Effector memory CD4-positive, alpha-beta T cell (primary cell): ENCODE results near the gene FAM13C.

Experiments
- DNase-seq, 3 donors: peaks; one replicate each; pipeline ENCODE4 v3.0.0-alpha.2; 2020
- H3K27ac ChIP-seq: 2 replicates; pipeline ENCODE4 v1.7.0; 2013; ENCODE audit warnings: mild to moderate bottlenecking, low read length, moderate library complexity; ENCODE audit not compliant: insufficient read depth, poor library complexity, severe bottlenecking
- H3K27me3 ChIP-seq: replicated peaks from 2 replicates; pipeline ENCODE4 v1.7.0; 2013; ENCODE audit warnings: mild to moderate bottlenecking, low read length; ENCODE audit not compliant: insufficient read depth, control insufficient read depth, poor library complexity, severe bottlenecking
- H3K36me3 ChIP-seq: 2 replicates; pipeline ENCODE4 v1.7.0; 2013; ENCODE audit warnings: mild to moderate bottlenecking, low read length, moderate library complexity; ENCODE audit not compliant: control insufficient read depth, insufficient read depth
- H3K4me1 ChIP-seq: 2 replicates; pipeline ENCODE4 v1.7.0; 2013; ENCODE audit warnings: low read length, mild to moderate bottlenecking; ENCODE audit not compliant: control insufficient read depth, insufficient read depth, poor library complexity, severe bottlenecking
- H3K4me3 ChIP-seq: 2 replicates; pipeline ENCODE4 v1.7.0; 2013; ENCODE audit warnings: low read length, low read depth, mild to moderate bottlenecking; ENCODE audit not compliant: insufficient read depth, poor library complexity, severe bottlenecking
- H3K9me3 ChIP-seq: 2 replicates; pipeline ENCODE4 v1.7.0; 2013; ENCODE audit warnings: mild to moderate bottlenecking, low read length, moderate library complexity; ENCODE audit not compliant: control insufficient read depth

Gene FAM13C

GRCh38 chr10:59363446-59363958, 1.2 kb upstream of the FAM13C start:
- Histone ChIP-seq H3K4me1 (no peaks in the 10 kb centered on the region), H3K27ac (no peak overlapping the region), H3K9me3 (no peaks in the 10 kb centered on the region), H3K4me3 (no peak overlapping the region), H3K27me3 (no peaks in the 10 kb centered on the region), H3K36me3 (no peaks in the 10 kb centered on the region)
- DNase-seq = no peak

GRCh38 chr10:59362959-59363381, 621 bp upstream of the FAM13C start:
- no peaks in the 10 kb centered on the region for H3K27me3 ChIP-seq
- no peak for DNase-seq
- H3K4me3 ChIP-seq = no peak overlapping the region
- H3K36me3 ChIP-seq = no peaks in the 10 kb centered on the region
- H3K9me3 ChIP-seq = no peaks in the 10 kb centered on the region
- no peak overlapping the region for H3K27ac ChIP-seq
- no peaks in the 10 kb centered on the region for H3K4me1 ChIP-seq

- Histone ChIP-seq H3K27ac (no peak overlapping the region), H3K4me3 (no peak overlapping the region), H3K36me3 (no peaks in the 10 kb centered on the region), H3K9me3 (no peaks in the 10 kb centered on the region), H3K27me3 (no peaks in the 10 kb centered on the region), H3K4me1 (no peaks in the 10 kb centered on the region)
- DNase-seq = no peak
These were observed 646 bp downstream of the FAM13C start for GRCh38 chr10:59361663-59362143.

- no peak overlapping the region for H3K4me3 ChIP-seq
- no peaks in the 10 kb centered on the region for H3K36me3 ChIP-seq
- no peaks in the 10 kb centered on the region for H3K4me1 ChIP-seq
- H3K27ac ChIP-seq = no peak overlapping the region
- H3K27me3 ChIP-seq = no peaks in the 10 kb centered on the region
- no peaks in the 10 kb centered on the region for H3K9me3 ChIP-seq
- no peak for DNase-seq
These were observed 1.5 kb downstream of the FAM13C start for GRCh38 chr10:59360605-59361405.

- no peaks in the 10 kb centered on the region for H3K9me3 ChIP-seq
- H3K4me3 ChIP-seq = no peak overlapping the region
- H3K27me3 ChIP-seq = no peaks in the 10 kb centered on the region
- no peak overlapping the region for H3K27ac ChIP-seq
- no peak for DNase-seq
- H3K4me1 ChIP-seq = no peaks in the 10 kb centered on the region
- H3K36me3 ChIP-seq = no peaks in the 10 kb centered on the region
These were observed 3.8 kb downstream of the FAM13C start for GRCh38 chr10:59358576-59358975.

GRCh38 chr10:59354434-59354833, 7.9 kb downstream of the FAM13C start:
- Histone ChIP-seq H3K4me3 (no peak overlapping the region), H3K27me3 (no peaks in the 10 kb centered on the region), H3K27ac (no peak overlapping the region), H3K36me3 (no peaks in the 10 kb centered on the region), H3K9me3 (no peaks in the 10 kb centered on the region), H3K4me1 (no peaks in the 10 kb centered on the region)
- DNase-seq = no peak

- Histone ChIP-seq H3K4me1 (no peaks in the 10 kb centered on the region), H3K27me3 (no peaks in the 10 kb centered on the region), H3K36me3 (no peaks in the 10 kb centered on the region), H3K4me3 (no peak overlapping the region), H3K9me3 (no peaks in the 10 kb centered on the region), H3K27ac (no peak overlapping the region)
- DNase-seq = no peak
These were observed 11.8 kb downstream of the FAM13C start for GRCh38 chr10:59350558-59350957.

GRCh38 chr10:59346321-59346720, 16.0 kb downstream of the FAM13C start:
- DNase-seq = no peak
- Histone ChIP-seq H3K27me3 (no peaks in the 10 kb centered on the region), H3K36me3 (no peaks in the 10 kb centered on the region), H3K4me3 (no peak overlapping the region), H3K27ac (no peak overlapping the region), H3K9me3 (no peaks in the 10 kb centered on the region), H3K4me1 (no peaks in the 10 kb centered on the region)

- H3K4me1 ChIP-seq = no peaks in the 10 kb centered on the region
- no peak overlapping the region for H3K27ac ChIP-seq
- DNase-seq = no peak
- no peaks in the 10 kb centered on the region for H3K36me3 ChIP-seq
- H3K4me3 ChIP-seq = no peak overlapping the region
- no peaks in the 10 kb centered on the region for H3K27me3 ChIP-seq
- no peaks in the 10 kb centered on the region for H3K9me3 ChIP-seq
These were observed 19.6 kb downstream of the FAM13C start for GRCh38 chr10:59342723-59343122.

- Histone ChIP-seq H3K27ac (no peak overlapping the region), H3K27me3 (no peaks in the 10 kb centered on the region), H3K36me3 (no peaks in the 10 kb centered on the region), H3K4me3 (no peak overlapping the region), H3K9me3 (no peaks in the 10 kb centered on the region), H3K4me1 (no peaks in the 10 kb centered on the region)
- no peak for DNase-seq
These were observed 20.3 kb downstream of the FAM13C start for GRCh38 chr10:59342000-59342399.
